8988T (cell line): Measurements from ENCODE around the gene SEC22A.
"Not testable (repeated sequence)": the region's sequence is repeated elsewhere in the genome, so short reads cannot be mapped to it uniquely, and the experiment has no call there.

Source experiments
- DNase-seq: peaks from one replicate; pipeline ENCODE4 v3.0.0; 2011

SEC22A gene

GRCh38 chr3:123180791-123181190 is 21.0 kb upstream of the SEC22A start:
- DNase-seq: no peak

GRCh38 chr3:123186695-123187094 is 15.0 kb upstream of the SEC22A start:
- no peak for DNase-seq

GRCh38 chr3:123188058-123188457 is 13.7 kb upstream of the SEC22A start:
- DNase-seq: no peak

- no peak for DNase-seq
Measured at GRCh38 chr3:123193448-123194101, 8.2 kb upstream of the SEC22A start.

GRCh38 chr3:123194552-123194951 is 7.2 kb upstream of the SEC22A start:
- peak; percentile 29 for DNase-seq

DNA sequence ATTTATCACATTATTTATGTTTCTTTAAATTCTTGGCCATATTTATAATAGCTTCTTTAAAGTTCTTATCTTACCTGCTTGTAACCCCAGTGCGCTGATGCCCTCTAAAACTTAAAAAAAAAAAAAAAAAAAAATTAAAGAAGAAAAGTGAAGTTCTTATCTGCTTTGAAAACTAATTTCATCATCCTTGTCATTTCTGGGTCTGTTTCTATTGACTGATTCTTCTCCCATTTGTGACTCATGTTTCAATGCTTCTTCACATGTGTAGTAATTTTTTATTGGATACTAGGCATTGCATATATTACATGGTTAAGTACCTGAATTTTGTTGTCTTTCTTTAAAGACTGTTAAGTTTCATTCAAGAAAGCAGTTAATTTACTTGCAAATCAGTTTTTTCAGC is 3.4 kb upstream of the SEC22A start:
- DNase-seq: no peak

- no peak for DNase-seq
Measured at GRCh38 chr3:123201223-123201556, 553 bp upstream of the SEC22A start.

GRCh38 chr3:123202451-123202850 is 708 bp downstream of the SEC22A start:
- no peak for DNase-seq

- DNase-seq: no peak
Measured at GRCh38 chr3:123218990-123219389, 17.2 kb downstream of the SEC22A start.

- DNase-seq: not testable (repeated sequence)
Measured at GRCh38 chr3:123221369-123221768, 19.6 kb downstream of the SEC22A start.

DNA sequence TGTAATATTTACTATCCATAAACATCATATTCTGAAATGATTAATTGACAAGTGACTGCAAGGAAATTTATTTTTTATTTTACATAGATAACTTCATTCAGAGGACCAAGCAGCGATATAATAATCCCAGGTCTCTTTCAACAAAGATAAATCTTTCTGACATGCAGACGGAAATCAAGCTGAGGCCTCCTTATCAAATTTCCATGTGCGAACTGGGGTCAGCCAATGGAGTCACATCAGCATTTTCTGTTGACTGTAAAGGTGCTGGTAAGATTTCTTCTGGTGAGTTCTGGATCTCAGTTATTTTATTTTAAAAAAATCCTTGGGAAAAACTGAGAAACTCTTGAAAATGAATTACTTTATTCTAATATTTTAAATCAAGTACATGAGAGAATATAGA is 23.3 kb downstream of the SEC22A start:
- no peak for DNase-seq

GRCh38 chr3:123226549-123226948 is 24.8 kb downstream of the SEC22A start:
- DNase-seq: no peak

DNA sequence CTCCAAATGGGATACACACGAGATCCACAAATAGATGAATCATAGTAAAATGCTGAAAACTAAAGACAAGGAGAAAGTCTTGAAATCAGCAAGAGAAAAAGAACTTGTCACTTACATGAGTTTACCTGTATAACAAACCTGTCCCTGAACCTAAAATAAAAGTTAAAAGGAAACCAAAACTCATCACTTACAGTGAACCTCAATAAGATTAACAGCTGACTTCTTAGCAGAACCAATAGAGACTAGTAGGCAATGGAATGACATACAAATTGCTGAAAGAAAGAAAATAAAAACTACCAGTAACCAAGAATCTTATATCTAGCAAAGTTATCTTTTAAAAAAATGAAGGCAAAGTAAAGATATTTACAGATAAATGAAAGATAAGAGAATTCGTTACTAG is 27.4 kb downstream of the SEC22A start:
- no peak for DNase-seq

- DNase-seq: no peak
Measured at GRCh38 chr3:123236902-123237301, 35.2 kb downstream of the SEC22A start.

GRCh38 chr3:123239186-123239585 is 37.4 kb downstream of the SEC22A start:
- not testable (repeated sequence) for DNase-seq

- no peak for DNase-seq
Measured at GRCh38 chr3:123239756-123240155, 38.0 kb downstream of the SEC22A start.

DNA sequence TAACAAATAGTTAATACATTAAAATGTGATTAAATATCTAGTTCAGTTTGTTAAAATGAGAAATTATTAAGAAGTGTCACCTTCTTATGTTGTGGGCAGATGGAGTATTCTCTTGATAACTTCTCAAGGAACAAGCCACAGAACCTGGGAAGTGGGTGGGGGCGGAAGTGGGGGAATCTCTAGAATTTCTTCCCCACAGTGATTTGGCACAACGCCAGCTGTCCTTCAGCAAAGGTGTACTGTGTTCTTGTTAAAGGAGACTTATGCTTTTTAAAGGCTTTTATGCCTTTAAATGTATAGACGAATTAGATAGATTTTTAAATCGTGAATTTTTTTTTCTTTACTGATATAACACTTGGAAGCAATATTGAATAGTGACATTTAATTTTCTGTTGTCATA is 42.4 kb downstream of the SEC22A start:
- no peak for DNase-seq

DNA sequence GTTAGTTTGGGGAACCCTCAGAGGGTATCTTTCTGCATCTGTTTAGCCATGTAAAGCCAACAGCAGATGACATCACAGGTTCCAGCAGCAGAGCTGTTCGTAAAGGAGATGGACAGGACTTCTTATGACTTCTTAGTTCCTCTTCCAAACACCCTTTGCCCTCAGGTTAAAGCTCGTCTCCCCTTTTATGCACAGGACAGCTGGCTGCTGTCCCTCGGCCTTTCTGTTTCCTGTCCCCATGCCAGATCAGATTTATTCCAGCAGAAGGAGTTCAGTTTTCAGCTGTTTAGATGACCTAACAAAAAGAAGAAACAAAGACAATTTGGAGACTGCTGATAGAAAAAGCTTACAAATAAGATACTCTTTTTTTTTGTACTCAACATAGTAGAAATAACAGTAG is 45.1 kb downstream of the SEC22A start:
- DNase-seq: no peak

DNA sequence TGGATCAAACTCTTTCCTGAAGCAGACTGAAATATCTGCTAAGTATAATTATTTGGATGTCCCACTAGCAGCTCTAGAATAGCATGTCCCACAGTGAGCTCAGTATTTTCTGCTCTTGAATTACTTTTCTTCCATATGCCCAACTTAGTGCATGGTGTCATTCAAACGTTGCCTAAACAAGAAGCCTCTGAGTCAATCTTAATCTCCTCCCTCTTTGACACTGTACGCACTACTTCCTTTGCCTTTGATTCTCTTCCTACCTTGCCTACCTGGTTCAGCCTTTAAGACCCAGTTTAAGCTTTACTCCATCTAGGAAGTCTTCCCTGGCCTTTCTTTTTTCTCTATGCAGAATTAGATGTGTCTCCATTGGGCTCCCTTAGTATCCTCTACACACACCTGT is 54.5 kb downstream of the SEC22A start:
- DNase-seq: no peak

DNA sequence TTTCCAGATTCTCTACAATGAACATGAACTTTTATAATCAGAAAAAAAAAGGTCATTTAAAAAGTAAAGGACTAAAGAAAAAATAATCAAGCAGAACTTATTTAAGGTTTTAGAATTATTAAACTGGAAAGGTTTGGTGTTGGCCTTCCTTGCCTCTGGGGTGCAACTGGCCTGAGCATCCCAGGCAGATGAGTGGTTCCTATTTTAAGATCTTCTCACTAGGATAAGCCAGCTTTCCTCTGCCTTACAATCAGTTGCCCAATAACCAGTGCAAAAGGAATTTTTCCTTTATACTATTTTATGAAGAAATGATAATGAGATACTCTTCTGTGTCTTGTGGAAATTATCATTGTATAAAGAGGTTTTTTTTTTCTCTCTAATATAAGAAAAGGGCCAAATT is 56.6 kb downstream of the SEC22A start:
- DNase-seq: no peak

GRCh38 chr3:123258811-123259420 is 57.2 kb downstream of the SEC22A start:
- no peak for DNase-seq

DNA sequence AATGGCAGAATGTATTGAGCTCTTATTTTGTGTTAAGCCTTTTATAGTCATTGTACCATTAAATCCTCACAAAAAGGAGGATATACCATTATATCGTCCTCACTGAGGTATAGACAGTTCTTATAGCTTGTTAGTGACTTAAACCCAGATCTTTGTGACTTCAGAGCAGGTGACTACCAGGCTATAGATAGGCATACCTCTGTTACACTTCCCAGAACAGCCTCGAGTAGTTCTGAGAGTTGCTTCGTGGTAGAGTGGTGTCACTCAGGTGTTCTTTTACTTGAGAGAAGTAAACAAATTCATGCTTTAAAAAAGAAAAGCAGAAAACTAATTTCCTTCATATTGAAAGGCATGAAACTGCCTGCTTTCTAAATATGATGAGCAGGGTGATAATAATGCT is 59.9 kb downstream of the SEC22A start:
- no peak for DNase-seq

GRCh38 chr3:123262226-123262625 is 60.5 kb downstream of the SEC22A start:
- DNase-seq: no peak

DNA sequence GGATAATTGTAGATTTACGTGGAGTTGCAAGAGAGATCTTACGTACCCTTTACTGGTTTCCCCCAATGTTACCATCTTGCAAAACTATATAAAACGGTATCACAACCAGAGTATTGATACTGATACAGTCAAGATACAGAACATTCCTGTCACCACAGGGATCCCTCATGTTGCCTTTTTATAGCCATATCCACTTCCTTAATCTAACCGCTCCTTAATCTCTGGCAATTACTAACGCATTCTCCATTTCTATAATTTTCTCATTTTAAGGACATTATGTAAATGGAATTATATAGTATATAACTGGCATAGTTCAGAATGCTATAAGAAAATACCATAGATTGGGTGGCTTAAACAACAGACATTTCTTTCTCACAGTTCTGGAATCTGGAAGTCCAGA is 61.1 kb downstream of the SEC22A start:
- DNase-seq: no peak

DNA sequence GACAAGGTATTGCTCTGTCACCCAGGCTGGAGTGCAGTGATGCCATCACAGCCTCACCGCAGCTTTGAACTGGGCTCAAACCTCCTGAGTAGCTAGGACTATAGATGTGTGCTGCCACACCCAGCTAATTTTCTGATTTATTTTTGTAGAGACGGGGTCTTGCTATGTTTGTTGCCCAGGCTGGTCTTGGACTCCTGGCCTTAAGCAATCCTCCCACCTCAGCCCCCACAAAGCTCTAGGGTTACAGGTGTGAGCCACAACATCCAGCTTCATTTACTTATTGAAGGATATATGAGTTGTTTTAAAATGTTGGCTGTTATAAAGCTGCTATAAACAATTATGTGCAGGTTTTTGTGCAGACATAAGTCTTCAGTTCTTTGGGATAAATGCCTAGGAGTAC is 62.2 kb downstream of the SEC22A start:
- no peak for DNase-seq
